ENCODE data around the gene APLF.
"Not testable (repeated sequence)": the region's sequence is repeated elsewhere in the genome, so short reads cannot be mapped to it uniquely, and the experiment has no call there.

APLF gene

DNA sequence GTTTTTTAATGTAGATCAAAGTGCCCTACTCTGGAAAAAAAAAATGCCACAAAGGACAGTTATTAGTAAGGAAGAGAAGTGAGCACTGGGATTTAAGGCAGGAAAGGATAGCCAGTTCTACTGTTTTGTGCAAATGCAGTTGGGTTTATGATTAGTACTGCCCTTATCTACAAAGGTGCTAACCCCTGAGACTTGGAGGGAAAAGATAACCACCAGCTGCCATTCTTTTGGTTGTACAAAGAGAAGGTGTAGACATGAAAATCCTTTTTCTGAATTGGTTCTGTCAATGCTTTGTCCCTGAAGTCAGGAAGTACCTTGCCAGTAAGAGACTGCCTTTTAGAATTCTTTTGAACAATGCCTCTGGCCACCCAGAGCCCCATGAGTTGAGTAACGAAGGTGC is 11.3 kb downstream of the APLF start:
- H2AFZ ChIP-seq (ENCODE audit: low read length, unreplicated experiment) = no peak overlapping the region
- H3K36me3 ChIP-seq (ENCODE audit: insufficient read depth, low read length) = no peaks in the 10 kb centered on the region
- H3K27me3 ChIP-seq (ENCODE audit: insufficient read depth, low read length) = no peaks in the 10 kb centered on the region
- H3K4me1 ChIP-seq (ENCODE audit: control insufficient read depth, insufficient read depth, low read length, unreplicated experiment) = peaks cover 9% of the 10 kb centered on the region
- no peak overlapping the region for H3K4me3 ChIP-seq (ENCODE audit: low read depth, low read length)
- H3K79me2 ChIP-seq (ENCODE audit: control insufficient read depth, insufficient read depth, low read length, unreplicated experiment) = no peaks in the 10 kb centered on the region
- H3K27ac ChIP-seq (ENCODE audit: low read depth, low read length) = no peak overlapping the region

GRCh38 chr2:68482296-68482820 is 15.0 kb downstream of the APLF start:
- H3K4me1 ChIP-seq (ENCODE audit: control insufficient read depth, insufficient read depth, low read length, unreplicated experiment) = peaks cover 9% of the 10 kb centered on the region
- H3K4me3 ChIP-seq (ENCODE audit: low read depth, low read length) = no peak overlapping the region
- H3K27ac ChIP-seq (ENCODE audit: low read depth, low read length) = no peak overlapping the region
- no peak overlapping the region for H2AFZ ChIP-seq (ENCODE audit: low read length, unreplicated experiment)
- no peaks in the 10 kb centered on the region for H3K27me3 ChIP-seq (ENCODE audit: insufficient read depth, low read length)
- H3K36me3 ChIP-seq (ENCODE audit: insufficient read depth, low read length) = no peaks in the 10 kb centered on the region
- H3K79me2 ChIP-seq (ENCODE audit: control insufficient read depth, insufficient read depth, low read length, unreplicated experiment) = no peaks in the 10 kb centered on the region

DNA sequence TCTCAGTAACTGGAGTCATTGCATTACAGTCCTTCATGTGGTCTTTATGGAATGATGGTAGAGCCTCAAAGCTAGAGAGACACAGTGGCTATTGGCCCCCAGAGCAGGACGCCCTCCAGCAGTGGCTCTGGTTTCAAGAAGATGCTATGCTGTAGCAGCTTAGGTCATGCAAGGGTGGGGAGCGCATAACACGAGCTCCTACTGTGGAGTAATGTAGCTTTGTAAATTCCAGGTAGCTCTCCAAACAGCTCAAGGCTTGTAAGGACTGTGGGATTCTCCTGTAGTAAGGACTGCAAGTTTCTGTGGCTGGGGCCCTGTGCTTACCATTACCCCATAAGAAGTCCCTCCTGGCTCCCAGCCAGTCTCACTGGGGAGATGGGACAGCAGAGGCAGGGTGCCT is 15.6 kb downstream of the APLF start:
- peaks cover 9% of the 10 kb centered on the region for H3K4me1 ChIP-seq (ENCODE audit: control insufficient read depth, insufficient read depth, low read length, unreplicated experiment)
- H3K79me2 ChIP-seq (ENCODE audit: control insufficient read depth, insufficient read depth, low read length, unreplicated experiment) = no peaks in the 10 kb centered on the region
- no peak overlapping the region for H3K4me3 ChIP-seq (ENCODE audit: low read depth, low read length)
- H3K27me3 ChIP-seq (ENCODE audit: insufficient read depth, low read length) = no peaks in the 10 kb centered on the region
- H3K27ac ChIP-seq (ENCODE audit: low read depth, low read length) = no peak overlapping the region
- H2AFZ ChIP-seq (ENCODE audit: low read length, unreplicated experiment) = no peak overlapping the region
- H3K36me3 ChIP-seq (ENCODE audit: insufficient read depth, low read length) = no peaks in the 10 kb centered on the region

DNA sequence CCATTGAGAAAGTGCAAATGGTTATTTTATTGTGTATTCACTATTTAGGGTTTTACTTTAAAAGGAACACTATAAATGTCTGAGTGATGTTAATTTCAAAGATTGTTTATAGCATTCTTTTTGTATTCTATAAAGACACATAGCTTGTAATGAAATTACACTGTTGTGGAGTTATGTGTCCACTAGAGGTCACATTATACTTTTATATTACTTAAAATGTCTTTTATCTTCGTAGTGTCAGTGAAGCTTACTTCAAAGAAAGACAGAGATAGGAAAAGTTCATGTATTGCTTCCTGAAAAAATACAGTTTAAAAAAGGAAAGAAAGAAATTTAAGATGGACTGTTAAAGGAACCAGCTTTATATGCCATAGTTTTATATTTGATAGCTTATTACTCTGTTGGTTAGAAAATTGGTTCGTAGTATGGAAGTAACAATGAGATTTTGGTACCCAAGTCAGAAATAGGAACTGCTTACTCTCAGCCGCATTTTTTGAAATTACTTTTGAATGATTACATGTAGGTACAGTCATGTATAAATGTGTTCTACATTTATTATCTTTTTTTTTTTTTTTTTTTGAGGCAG is 20.5 kb downstream of the APLF start:
- H3K36me3 ChIP-seq (ENCODE audit: insufficient read depth, low read length) = no peaks in the 10 kb centered on the region
- no peak overlapping the region for H3K4me3 ChIP-seq (ENCODE audit: low read depth, low read length)
- no peak overlapping the region for H2AFZ ChIP-seq (ENCODE audit: low read length, unreplicated experiment)
- peaks cover 10% of the 10 kb centered on the region for H3K4me1 ChIP-seq (ENCODE audit: control insufficient read depth, insufficient read depth, low read length, unreplicated experiment)
- no peaks in the 10 kb centered on the region for H3K79me2 ChIP-seq (ENCODE audit: control insufficient read depth, insufficient read depth, low read length, unreplicated experiment)
- H3K27me3 ChIP-seq (ENCODE audit: insufficient read depth, low read length) = no peaks in the 10 kb centered on the region
- no peak overlapping the region for H3K27ac ChIP-seq (ENCODE audit: low read depth, low read length)

GRCh38 chr2:68488605-68489004 is 21.2 kb downstream of the APLF start:
- not testable (repeated sequence) for H3K4me3 ChIP-seq (ENCODE audit: low read depth, low read length); H3K36me3 ChIP-seq (ENCODE audit: insufficient read depth, low read length); H3K79me2 ChIP-seq (ENCODE audit: control insufficient read depth, insufficient read depth, low read length, unreplicated experiment); H3K27me3 ChIP-seq (ENCODE audit: insufficient read depth, low read length); H2AFZ ChIP-seq (ENCODE audit: low read length, unreplicated experiment); H3K27ac ChIP-seq (ENCODE audit: low read depth, low read length); H3K4me1 ChIP-seq (ENCODE audit: control insufficient read depth, insufficient read depth, low read length, unreplicated experiment)

DNA sequence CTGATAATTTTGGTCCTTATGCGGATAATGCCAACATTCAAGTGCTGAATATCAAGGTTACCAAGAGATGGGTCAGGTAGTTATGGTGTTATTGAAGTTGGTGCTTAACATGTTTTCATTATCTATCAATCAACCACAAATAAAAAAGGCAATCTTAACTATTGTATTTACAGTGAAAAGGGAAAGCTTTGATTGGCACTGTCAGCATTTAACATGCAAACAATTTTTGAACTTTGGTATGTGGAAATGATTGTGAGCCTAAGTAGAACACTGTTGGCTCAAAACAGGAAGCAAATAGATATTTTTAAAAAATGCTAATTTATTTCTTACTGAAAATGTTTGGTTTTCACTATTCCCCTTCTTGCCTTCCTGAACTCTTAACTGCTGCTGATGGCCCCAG is 21.9 kb downstream of the APLF start:
- Histone ChIP-seq H3K79me2 (ENCODE audit: control insufficient read depth, insufficient read depth, low read length, unreplicated experiment) (no peaks in the 10 kb centered on the region), H3K27ac (ENCODE audit: low read depth, low read length) (no peak overlapping the region), H3K27me3 (ENCODE audit: insufficient read depth, low read length) (no peaks in the 10 kb centered on the region), H3K36me3 (ENCODE audit: insufficient read depth, low read length) (no peaks in the 10 kb centered on the region), H3K4me1 (ENCODE audit: control insufficient read depth, insufficient read depth, low read length, unreplicated experiment) (peaks cover 10% of the 10 kb centered on the region), H3K4me3 (ENCODE audit: low read depth, low read length) (no peak overlapping the region), H2AFZ (ENCODE audit: low read length, unreplicated experiment) (no peak overlapping the region)

- H3K27me3 ChIP-seq (ENCODE audit: insufficient read depth, low read length) = no peaks in the 10 kb centered on the region
- H2AFZ ChIP-seq (ENCODE audit: low read length, unreplicated experiment) = no peak overlapping the region
- peaks cover 10% of the 10 kb centered on the region for H3K4me1 ChIP-seq (ENCODE audit: control insufficient read depth, insufficient read depth, low read length, unreplicated experiment)
- no peak overlapping the region for H3K4me3 ChIP-seq (ENCODE audit: low read depth, low read length)
- no peaks in the 10 kb centered on the region for H3K79me2 ChIP-seq (ENCODE audit: control insufficient read depth, insufficient read depth, low read length, unreplicated experiment)
- no peaks in the 10 kb centered on the region for H3K36me3 ChIP-seq (ENCODE audit: insufficient read depth, low read length)
- H3K27ac ChIP-seq (ENCODE audit: low read depth, low read length) = no peak overlapping the region
Measured at GRCh38 chr2:68491582-68491981, 24.2 kb downstream of the APLF start.

- no peak overlapping the region for H3K27ac ChIP-seq (ENCODE audit: low read depth, low read length)
- no peak overlapping the region for H2AFZ ChIP-seq (ENCODE audit: low read length, unreplicated experiment)
- no peaks in the 10 kb centered on the region for H3K79me2 ChIP-seq (ENCODE audit: control insufficient read depth, insufficient read depth, low read length, unreplicated experiment)
- no peaks in the 10 kb centered on the region for H3K4me1 ChIP-seq (ENCODE audit: control insufficient read depth, insufficient read depth, low read length, unreplicated experiment)
- H3K4me3 ChIP-seq (ENCODE audit: low read depth, low read length) = no peak overlapping the region
- no peaks in the 10 kb centered on the region for H3K27me3 ChIP-seq (ENCODE audit: insufficient read depth, low read length)
- no peaks in the 10 kb centered on the region for H3K36me3 ChIP-seq (ENCODE audit: insufficient read depth, low read length)
Measured at GRCh38 chr2:68499133-68499532, 31.7 kb downstream of the APLF start.

DNA sequence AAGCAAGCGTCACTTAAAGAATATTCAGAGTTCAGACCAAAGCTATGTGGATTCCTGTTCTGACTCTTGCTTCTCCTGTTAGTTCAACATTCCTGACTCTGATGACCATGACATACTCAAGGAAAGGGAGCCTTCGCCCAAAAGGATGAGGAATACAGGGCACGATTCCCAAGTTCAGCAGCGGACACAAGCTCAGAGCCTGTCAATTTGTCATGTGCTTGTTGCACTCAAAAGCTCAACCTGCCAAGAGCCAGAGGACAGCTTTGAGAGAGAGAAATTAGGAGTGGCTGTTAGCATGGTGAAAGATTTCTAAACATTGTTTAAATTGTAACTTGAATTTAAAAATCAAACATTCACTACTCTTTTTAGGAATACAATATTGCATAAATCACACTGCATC is 33.3 kb downstream of the APLF start:
- Histone ChIP-seq H3K79me2 (ENCODE audit: control insufficient read depth, insufficient read depth, low read length, unreplicated experiment) (no peaks in the 10 kb centered on the region), H3K27ac (ENCODE audit: low read depth, low read length) (no peak overlapping the region), H3K27me3 (ENCODE audit: insufficient read depth, low read length) (no peaks in the 10 kb centered on the region), H3K36me3 (ENCODE audit: insufficient read depth, low read length) (no peaks in the 10 kb centered on the region), H3K4me3 (ENCODE audit: low read depth, low read length) (no peak overlapping the region), H3K4me1 (ENCODE audit: control insufficient read depth, insufficient read depth, low read length, unreplicated experiment) (no peaks in the 10 kb centered on the region), H2AFZ (ENCODE audit: low read length, unreplicated experiment) (no peak overlapping the region)

- Histone ChIP-seq H2AFZ (ENCODE audit: low read length, unreplicated experiment) (no peak overlapping the region), H3K27me3 (ENCODE audit: insufficient read depth, low read length) (no peaks in the 10 kb centered on the region), H3K79me2 (ENCODE audit: control insufficient read depth, insufficient read depth, low read length, unreplicated experiment) (no peaks in the 10 kb centered on the region), H3K27ac (ENCODE audit: low read depth, low read length) (no peak overlapping the region), H3K36me3 (ENCODE audit: insufficient read depth, low read length) (no peaks in the 10 kb centered on the region), H3K4me1 (ENCODE audit: control insufficient read depth, insufficient read depth, low read length, unreplicated experiment) (no peaks in the 10 kb centered on the region), H3K4me3 (ENCODE audit: low read depth, low read length) (no peak overlapping the region)
Measured at GRCh38 chr2:68501768-68502167, 34.4 kb downstream of the APLF start.

- no peaks in the 10 kb centered on the region for H3K79me2 ChIP-seq (ENCODE audit: control insufficient read depth, insufficient read depth, low read length, unreplicated experiment)
- no peaks in the 10 kb centered on the region for H3K27me3 ChIP-seq (ENCODE audit: insufficient read depth, low read length)
- H3K4me1 ChIP-seq (ENCODE audit: control insufficient read depth, insufficient read depth, low read length, unreplicated experiment) = no peaks in the 10 kb centered on the region
- no peak overlapping the region for H2AFZ ChIP-seq (ENCODE audit: low read length, unreplicated experiment)
- H3K4me3 ChIP-seq (ENCODE audit: low read depth, low read length) = no peak overlapping the region
- H3K36me3 ChIP-seq (ENCODE audit: insufficient read depth, low read length) = no peaks in the 10 kb centered on the region; the same call in 1 of the 2 replicates
- H3K27ac ChIP-seq (ENCODE audit: low read depth, low read length) = no peak overlapping the region
Measured at GRCh38 chr2:68505603-68506159, 38.3 kb downstream of the APLF start.

Measured in ACC112 (cell line).